ENCODE results near the gene TP53TG5.

GRCh38 chr20:45347936-45348778 lies 30.0 kb downstream of the TP53TG5 start, which contains the start of gene SDC4:
- TF ChIP-seq SPI1 (IDR thresholded peaks at IDR 0.05; ENCODE audit: low read depth, low read length) (no peak), POLR2A (IDR thresholded peaks at IDR 0.05; ENCODE audit: low read depth, low read length) (no peak), POLR2AphosphoS5 (IDR thresholded peaks at IDR 0.05; ENCODE audit: low read depth, low read length) (no peak), TAF1 (IDR thresholded peaks at IDR 0.05; ENCODE audit: low read depth, low read length) (no peak)

All from GM12891 (cell line).